Measurements from ENCODE around the gene CLDND2. TPM values are rescaled to one million over a fixed set of nuclear protein-coding genes. Genes with fewer than 3 reads are reported as not detected.

Gene CLDND2
- total RNA-seq, 1 donor from 2014 or later: 1.9 TPM

- H3K27ac ChIP-seq: no peak within 1 kb of the TSS
- ATAC-seq (no peak), DNase-seq (no peak)
Measured at GRCh38 chr19:51387924-51388389, 19.2 kb upstream of the CLDND2 start, which contains the start of gene LIM2. LIM2 (minus strand) TSS chr19:51387974; CDS start chr19:51387443, 531 bp downstream.

GRCh38 chr19:51386882-51387520 is 18.2 kb upstream of the CLDND2 start:
- H3K4me3 ChIP-seq: no peak overlapping the region
- H3K27ac ChIP-seq: no peak overlapping the region
- DNase-seq (no peak), ATAC-seq (no peak)
- H3K4me1 ChIP-seq: no peaks in the 10 kb centered on the region
- no peaks in the 10 kb centered on the region for H3K27me3 ChIP-seq (ENCODE audit: low read depth)
- intact Hi-C loops (cut with DNase I): no loop called here
- no peaks in the 10 kb centered on the region for H3K36me3 ChIP-seq
- no peak for TF ChIP-seq CTCF (IDR thresholded peaks at IDR 0.05)
- H3K9me3 ChIP-seq: no peaks in the 10 kb centered on the region

More at GRCh38 chr19:51387924-51388389, 19.2 kb upstream of the CLDND2 start, which contains the start of gene LIM2:
- no peaks in the 10 kb centered on the region for H3K27me3 ChIP-seq (ENCODE audit: low read depth)
- H3K4me3 ChIP-seq: no peak within 1 kb of the TSS
- no peaks in the 10 kb centered on the region for H3K4me1 ChIP-seq
- H3K9me3 ChIP-seq: no peaks in the 10 kb centered on the region
- intact Hi-C loops (cut with DNase I): no loop called here
- TF ChIP-seq CTCF (IDR thresholded peaks at IDR 0.05): no peak
- no peaks in the 10 kb centered on the region for H3K36me3 ChIP-seq

- ATAC-seq: no peak
- intact Hi-C loops (cut with DNase I): no loop called here
- no peak for TF ChIP-seq CTCF (IDR thresholded peaks at IDR 0.05)
- no peaks in the 10 kb centered on the region for H3K4me1 ChIP-seq
- no peak overlapping the region for H3K27ac ChIP-seq
- no peaks in the 10 kb centered on the region for H3K36me3 ChIP-seq
- H3K27me3 ChIP-seq (ENCODE audit: low read depth): no peaks in the 10 kb centered on the region
- DNase-seq: no peak
- H3K9me3 ChIP-seq: no peaks in the 10 kb centered on the region
- no peak overlapping the region for H3K4me3 ChIP-seq
Measured at GRCh38 chr19:51382004-51382403, 13.2 kb upstream of the CLDND2 start.

- Histone ChIP-seq H3K36me3 (no peaks in the 10 kb centered on the region), H3K27ac (no peak overlapping the region), H3K9me3 (no peaks in the 10 kb centered on the region), H3K27me3 (ENCODE audit: low read depth) (no peaks in the 10 kb centered on the region), H3K4me3 (no peak overlapping the region), H3K4me1 (no peaks in the 10 kb centered on the region)
- intact Hi-C loops (cut with DNase I): no loop called here
- TF ChIP-seq CTCF (IDR thresholded peaks at IDR 0.05): no peak
- DNase-seq (no peak), ATAC-seq (no peak)
Measured at GRCh38 chr19:51380379-51380778, 11.6 kb upstream of the CLDND2 start.

- Histone ChIP-seq H3K4me3 (no peak overlapping the region), H3K36me3 (no peaks in the 10 kb centered on the region), H3K27ac (no peak overlapping the region), H3K4me1 (no peaks in the 10 kb centered on the region), H3K9me3 (no peaks in the 10 kb centered on the region), H3K27me3 (ENCODE audit: low read depth) (no peaks in the 10 kb centered on the region)
- DNase-seq (no peak), ATAC-seq (no peak)
- TF ChIP-seq CTCF (IDR thresholded peaks at IDR 0.05): no peak
- intact Hi-C loops (cut with DNase I): no loop called here
Measured at GRCh38 chr19:51377422-51377821, 8.6 kb upstream of the CLDND2 start.
